ENCODE measurements around the gene USP40.

DNA sequence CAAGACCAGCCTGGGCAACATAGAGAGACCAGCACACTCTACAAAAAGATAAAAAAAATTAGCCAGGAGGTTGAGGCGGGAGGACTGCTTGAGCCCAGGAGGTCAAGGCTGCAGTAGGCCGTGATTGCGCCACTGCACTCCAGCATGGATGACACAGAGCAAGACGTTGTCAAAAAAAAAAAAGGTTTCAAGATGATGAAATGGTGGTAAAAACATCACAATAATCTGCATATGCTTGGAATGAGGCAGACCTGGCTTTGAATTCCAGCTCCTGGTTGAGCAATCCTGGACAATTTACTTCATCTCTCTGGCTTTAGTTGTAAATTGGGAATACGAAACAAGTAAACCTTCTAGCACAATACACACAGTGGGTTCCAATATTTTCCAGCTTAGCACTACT is 24.1 kb downstream of the USP40 start:
- TF ChIP-seq POLR2AphosphoS5 (IDR thresholded peaks at IDR 0.05; ENCODE audit: low read depth, low read length) = no peak
- TF ChIP-seq, protein P1, sequence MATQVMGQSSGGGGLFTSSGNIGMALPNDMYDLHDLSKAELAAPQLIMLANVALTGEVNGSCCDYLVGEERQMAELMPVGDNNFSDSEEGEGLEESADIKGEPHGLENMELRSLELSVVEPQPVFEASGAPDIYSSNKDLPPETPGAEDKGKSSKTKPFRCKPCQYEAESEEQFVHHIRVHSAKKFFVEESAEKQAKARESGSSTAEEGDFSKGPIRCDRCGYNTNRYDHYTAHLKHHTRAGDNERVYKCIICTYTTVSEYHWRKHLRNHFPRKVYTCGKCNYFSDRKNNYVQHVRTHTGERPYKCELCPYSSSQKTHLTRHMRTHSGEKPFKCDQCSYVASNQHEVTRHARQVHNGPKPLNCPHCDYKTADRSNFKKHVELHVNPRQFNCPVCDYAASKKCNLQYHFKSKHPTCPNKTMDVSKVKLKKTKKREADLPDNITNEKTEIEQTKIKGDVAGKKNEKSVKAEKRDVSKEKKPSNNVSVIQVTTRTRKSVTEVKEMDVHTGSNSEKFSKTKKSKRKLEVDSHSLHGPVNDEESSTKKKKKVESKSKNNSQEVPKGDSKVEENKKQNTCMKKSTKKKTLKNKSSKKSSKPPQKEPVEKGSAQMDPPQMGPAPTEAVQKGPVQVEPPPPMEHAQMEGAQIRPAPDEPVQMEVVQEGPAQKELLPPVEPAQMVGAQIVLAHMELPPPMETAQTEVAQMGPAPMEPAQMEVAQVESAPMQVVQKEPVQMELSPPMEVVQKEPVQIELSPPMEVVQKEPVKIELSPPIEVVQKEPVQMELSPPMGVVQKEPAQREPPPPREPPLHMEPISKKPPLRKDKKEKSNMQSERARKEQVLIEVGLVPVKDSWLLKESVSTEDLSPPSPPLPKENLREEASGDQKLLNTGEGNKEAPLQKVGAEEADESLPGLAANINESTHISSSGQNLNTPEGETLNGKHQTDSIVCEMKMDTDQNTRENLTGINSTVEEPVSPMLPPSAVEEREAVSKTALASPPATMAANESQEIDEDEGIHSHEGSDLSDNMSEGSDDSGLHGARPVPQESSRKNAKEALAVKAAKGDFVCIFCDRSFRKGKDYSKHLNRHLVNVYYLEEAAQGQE (IDR thresholded peaks at IDR 0.05; ENCODE audit: insufficient read depth in 1 of 2, low read depth in 2 of 2, low read length in 2 of 2) = no peak
- TF ChIP-seq SIN3A (IDR thresholded peaks at IDR 0.05; ENCODE audit: borderline replicate concordance, insufficient read depth, low read length) = no peak

All from PFSK-1 (cell line).